ENCODE measurements around the gene PTPRR.

Gene PTPRR

GRCh38 chr12:70798016-70798783, 122.3 kb downstream of the PTPRR start:
- DNase-seq (ENCODE audit: extremely low read depth, low read depth), result no peak
- no peak for TF ChIP-seq CTCF (IDR thresholded peaks at IDR 0.05; ENCODE audit: low read depth, low read length)

- TF ChIP-seq CTCF (IDR thresholded peaks at IDR 0.05; ENCODE audit: low read depth, low read length), result no peak
- DNase-seq (ENCODE audit: extremely low read depth, low read depth), result no peak
These were observed 123.5 kb downstream of the PTPRR start for GRCh38 chr12:70796989-70797388.

- TF ChIP-seq CTCF (IDR thresholded peaks at IDR 0.05; ENCODE audit: low read depth, low read length), result no peak
- no peak for DNase-seq (ENCODE audit: extremely low read depth, low read depth)
These were observed 124.9 kb downstream of the PTPRR start for GRCh38 chr12:70795608-70796007.

GRCh38 chr12:70794131-70794530, 126.4 kb downstream of the PTPRR start:
- DNase-seq (ENCODE audit: extremely low read depth, low read depth), result no peak
- TF ChIP-seq CTCF (IDR thresholded peaks at IDR 0.05; ENCODE audit: low read depth, low read length), result no peak

GRCh38 chr12:70788774-70789173, 131.8 kb downstream of the PTPRR start:
- DNase-seq (ENCODE audit: extremely low read depth, low read depth), result no peak
- TF ChIP-seq CTCF (IDR thresholded peaks at IDR 0.05; ENCODE audit: low read depth, low read length), result no peak

GRCh38 chr12:70787612-70788011, 132.9 kb downstream of the PTPRR start:
- no peak for TF ChIP-seq CTCF (IDR thresholded peaks at IDR 0.05; ENCODE audit: low read depth, low read length)
- no peak for DNase-seq (ENCODE audit: extremely low read depth, low read depth)

GRCh38 chr12:70785896-70786295, 134.6 kb downstream of the PTPRR start:
- no peak for DNase-seq (ENCODE audit: extremely low read depth, low read depth)
- TF ChIP-seq CTCF (IDR thresholded peaks at IDR 0.05; ENCODE audit: low read depth, low read length), result no peak

Measured in AG09319 (cell line).